Activated CD4-positive, alpha-beta T cell treated with anti-CD3 and anti-CD28 coated beads, Interleukin-10, Interleukin-2, amounts not matched to agents 100 ng/mL and 50 ng/mL, durations not matched to agents 16 hours and 8 hours (primary cell): ENCODE data around the gene DNAH7.
"Not testable (repeated sequence)": the region's sequence is repeated elsewhere in the genome, so short reads cannot be mapped to it uniquely, and the experiment has no call there.

Source experiments
- DNase-seq: peaks from one replicate; pipeline ENCODE4 v3.0.0-alpha.2; 2020

DNAH7 gene

DNA sequence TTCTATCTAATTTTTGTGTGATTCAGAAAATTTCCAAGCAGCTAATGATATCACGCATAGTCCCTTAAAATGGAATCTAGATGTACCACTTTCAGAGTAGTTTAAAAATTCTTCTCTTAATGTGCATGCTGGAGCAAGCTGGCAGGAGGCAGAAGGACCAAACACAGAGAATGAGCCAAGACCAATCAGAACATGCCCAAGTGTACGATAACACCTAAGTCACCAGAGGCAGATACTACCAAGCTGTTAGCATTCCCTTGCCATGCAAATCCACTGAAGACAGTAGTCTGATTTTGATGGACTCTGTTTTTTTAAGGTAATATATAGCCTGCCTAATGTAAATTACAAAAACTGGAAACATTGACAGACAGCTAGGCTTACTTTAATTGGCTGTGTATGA is 109.3 kb downstream of the DNAH7 start:
- no peak for DNase-seq

- no peak for DNase-seq
Observed at GRCh38 chr2:195956725-195957124, 111.9 kb downstream of the DNAH7 start.

GRCh38 chr2:195945056-195945455 is 123.6 kb downstream of the DNAH7 start:
- DNase-seq, result no peak

GRCh38 chr2:195937176-195937575 is 131.5 kb downstream of the DNAH7 start:
- no peak for DNase-seq

DNA sequence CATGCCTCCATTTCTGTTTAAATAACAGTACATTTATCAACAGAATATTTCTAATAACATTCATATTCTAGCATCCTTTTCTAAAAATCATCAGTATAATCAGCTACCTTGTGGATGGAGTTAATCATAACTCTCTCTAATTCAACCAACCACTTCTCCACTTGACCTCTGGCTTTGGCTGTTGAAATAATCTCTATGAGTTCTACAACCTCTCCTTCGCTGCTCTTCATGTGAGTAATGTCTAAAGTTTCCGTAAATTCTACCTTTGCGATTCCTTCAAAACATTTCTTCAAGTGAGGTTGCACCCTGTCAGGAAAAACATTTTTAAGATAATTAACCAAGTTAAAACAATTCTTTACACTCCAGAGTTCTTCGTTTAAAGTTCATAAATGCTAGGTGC is 134.2 kb downstream of the DNAH7 start:
- DNase-seq, result no peak

GRCh38 chr2:195929531-195929930 is 139.1 kb downstream of the DNAH7 start:
- DNase-seq, result no peak

DNA sequence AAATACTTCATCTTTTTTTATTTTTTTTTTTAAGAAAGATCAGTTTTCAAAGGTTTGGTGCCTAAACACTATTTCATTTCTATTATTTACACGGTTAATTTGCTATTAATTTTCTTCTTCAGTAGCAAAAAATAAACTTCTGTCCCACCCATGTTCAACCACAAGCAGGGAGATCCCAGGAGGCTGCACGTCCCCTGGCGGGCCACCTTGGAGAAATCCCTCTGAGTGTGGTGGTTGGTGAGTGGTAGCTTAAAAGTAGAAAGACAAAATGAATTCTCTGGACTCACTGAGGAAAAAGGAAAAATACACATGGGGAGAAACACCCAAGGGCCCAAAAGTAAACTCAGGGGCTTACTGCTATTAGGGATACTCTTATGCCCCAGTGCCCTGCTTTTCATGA is 143.5 kb downstream of the DNAH7 start:
- DNase-seq, result no peak

- DNase-seq, result no peak
Observed at GRCh38 chr2:195923889-195924288, 144.7 kb downstream of the DNAH7 start.

DNA sequence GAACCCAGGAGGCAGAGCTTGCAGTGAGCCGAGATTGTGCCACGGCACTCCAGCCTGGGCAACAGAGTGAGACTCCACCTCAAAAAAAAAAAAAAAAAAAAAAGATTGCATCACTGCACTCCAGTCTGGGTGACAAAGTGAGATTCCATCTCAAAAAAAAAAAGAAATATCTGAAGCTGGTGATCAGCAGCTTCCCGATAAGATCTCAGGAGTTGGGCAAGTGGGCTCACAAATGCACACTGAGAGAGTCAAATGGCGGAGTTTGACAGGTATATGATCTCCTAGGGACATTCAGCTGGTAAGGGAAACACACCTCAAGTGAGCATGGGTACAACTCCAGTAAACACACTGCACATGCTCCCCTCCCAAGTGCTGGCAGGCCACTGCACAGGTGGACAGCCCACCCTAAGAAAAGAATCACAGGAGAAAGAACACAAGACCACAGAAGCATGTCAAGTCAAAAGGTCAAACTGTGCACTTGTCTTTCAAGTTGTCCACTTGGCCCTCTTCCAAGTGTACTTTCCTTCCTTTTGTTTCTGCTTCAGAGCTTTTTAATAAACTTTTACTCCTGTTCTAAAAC is 151.5 kb downstream of the DNAH7 start:
- not testable (repeated sequence) for DNase-seq

DNA sequence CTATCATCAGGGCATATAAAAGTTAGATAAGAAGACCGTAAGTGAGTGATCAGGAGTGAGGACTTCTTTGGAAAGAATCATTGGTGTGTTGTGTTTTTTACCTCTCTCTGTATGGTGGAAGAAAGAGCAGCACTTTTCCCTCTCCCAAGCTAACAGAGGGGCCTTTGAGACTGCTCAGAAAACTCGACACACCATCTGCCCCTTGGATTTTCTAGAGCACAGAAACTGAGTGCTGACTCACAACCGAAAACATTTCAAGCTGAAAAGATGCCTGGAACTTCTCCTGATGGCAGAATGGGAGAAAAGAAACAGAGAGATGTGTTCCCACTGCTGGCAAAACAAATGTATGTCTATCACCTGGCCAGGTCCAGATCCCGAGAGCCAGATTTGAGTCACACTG is 156.6 kb downstream of the DNAH7 start:
- DNase-seq, result no peak

- no peak for DNase-seq
Observed at GRCh38 chr2:195910570-195910969, 158.1 kb downstream of the DNAH7 start.

GRCh38 chr2:195909926-195910325 is 158.7 kb downstream of the DNAH7 start:
- DNase-seq, result no peak

DNA sequence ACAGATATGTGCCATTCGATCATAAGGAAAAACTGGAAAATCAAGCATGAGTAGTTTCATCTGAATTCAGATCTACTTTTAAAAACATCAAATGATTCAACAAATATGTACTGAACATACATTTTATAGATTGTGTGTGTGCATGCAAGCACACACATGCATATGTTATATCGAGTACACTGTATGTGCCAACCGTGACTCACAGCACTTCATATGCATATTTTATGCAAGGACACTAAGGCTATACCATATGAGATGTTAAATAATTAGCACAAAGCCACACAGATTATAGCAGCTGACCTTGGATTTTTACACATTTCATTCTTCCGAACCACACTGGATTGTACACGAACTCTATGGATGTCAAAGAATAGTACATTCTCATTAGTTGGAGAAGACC is 161.2 kb downstream of the DNAH7 start:
- DNase-seq, result no peak

GRCh38 chr2:195903956-195904355 is 164.7 kb downstream of the DNAH7 start:
- DNase-seq, result no peak

GRCh38 chr2:195902857-195903256 is 165.8 kb downstream of the DNAH7 start:
- DNase-seq, result no peak

- DNase-seq, result no peak
Observed at GRCh38 chr2:195899226-195899625, 169.4 kb downstream of the DNAH7 start.

DNA sequence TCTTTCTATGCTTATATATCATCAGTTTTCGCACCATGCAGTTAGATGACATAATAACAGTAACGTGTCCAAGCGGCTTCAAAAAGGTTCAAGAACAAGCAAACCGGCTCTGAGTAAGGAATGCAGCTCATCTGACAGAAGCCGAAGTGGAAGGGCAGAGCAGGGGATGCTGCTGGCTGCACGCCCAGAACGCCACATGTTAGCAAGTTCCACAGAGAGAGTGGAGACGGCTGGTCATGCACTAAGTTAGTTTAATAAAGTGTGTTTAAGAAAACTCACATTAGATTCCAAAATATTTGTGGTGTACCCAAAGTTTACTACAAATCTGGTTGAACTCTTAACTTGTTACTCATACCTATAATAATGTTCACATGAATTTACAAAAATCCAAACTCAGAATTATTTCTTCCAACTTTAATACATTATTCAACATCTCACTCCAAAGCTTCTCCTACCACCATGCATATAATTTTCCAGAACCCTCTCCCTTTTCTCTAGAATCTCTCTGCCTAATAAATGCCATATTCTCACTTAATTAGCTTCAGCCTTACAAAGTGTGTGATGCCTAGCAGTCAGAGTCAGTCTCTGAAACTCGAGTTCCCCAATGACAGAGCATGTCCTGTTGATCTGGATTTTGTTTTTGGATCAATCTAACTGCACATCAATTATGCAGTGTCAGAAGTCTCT is 170.0 kb downstream of the DNAH7 start:
- no peak for DNase-seq

DNA sequence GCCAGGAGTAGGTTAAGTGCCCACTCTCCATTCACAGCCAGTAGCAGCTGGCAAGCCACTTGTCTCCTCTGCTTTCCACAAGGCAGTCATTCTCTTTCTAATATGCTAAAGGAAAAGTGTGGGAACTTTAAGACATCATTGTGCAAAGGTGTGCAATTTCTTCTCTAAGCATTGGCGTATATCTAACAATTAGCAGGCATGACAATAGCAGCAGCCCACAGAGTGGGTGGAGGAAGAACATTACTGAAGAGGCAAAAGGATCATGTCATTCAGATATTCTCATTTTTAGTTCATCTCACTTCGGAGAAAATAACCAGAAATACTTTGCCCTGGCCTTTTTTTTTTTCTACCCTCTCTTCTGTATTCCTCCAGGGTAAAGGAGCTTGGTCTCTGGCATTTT is 177.6 kb downstream of the DNAH7 start:
- no peak for DNase-seq

- no peak for DNase-seq
Observed at GRCh38 chr2:195879153-195879552, 189.5 kb downstream of the DNAH7 start.

DNA sequence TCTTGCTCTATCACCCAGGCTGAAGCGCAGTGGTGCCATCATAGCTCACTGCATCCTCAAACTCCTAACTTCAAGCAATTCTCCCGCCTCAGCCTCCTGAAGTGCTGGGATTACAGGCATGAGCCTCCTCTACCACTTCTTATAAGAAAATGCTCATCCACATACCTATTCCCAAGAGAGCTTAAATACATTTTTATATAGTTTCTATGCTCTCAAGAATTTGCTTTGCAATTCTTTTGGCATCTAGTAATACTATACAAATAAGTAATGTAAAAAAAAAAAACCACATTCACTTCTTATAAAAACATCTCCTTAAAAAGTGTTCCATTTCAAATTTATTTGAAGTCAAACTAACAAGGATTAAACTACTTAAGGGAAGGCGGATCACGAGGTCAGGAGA is 197.3 kb downstream of the DNAH7 start:
- no peak for DNase-seq

- DNase-seq, result no peak
Observed at GRCh38 chr2:195864316-195864715, 204.3 kb downstream of the DNAH7 start.

GRCh38 chr2:195863564-195863963 is 205.1 kb downstream of the DNAH7 start:
- DNase-seq, result no peak

DNA sequence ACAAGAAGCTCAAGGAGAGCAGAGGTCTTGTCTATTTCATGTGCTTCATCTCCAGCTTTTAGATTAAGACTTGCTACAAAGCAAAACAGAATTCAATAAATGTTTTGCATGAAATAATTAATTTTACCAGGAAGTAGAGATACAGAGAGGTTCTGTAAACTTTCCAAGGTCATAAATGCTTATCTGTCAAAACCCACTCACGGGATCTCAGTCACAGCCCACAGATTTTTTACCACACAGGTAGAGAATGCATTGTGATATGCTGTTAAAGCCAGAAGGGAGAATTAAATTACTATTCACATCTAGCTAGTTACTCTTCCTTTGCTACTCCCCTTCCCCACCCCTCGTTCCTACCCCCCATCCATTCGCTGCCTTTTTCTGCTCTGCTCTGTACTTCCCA is 205.5 kb downstream of the DNAH7 start:
- no peak for DNase-seq

DNA sequence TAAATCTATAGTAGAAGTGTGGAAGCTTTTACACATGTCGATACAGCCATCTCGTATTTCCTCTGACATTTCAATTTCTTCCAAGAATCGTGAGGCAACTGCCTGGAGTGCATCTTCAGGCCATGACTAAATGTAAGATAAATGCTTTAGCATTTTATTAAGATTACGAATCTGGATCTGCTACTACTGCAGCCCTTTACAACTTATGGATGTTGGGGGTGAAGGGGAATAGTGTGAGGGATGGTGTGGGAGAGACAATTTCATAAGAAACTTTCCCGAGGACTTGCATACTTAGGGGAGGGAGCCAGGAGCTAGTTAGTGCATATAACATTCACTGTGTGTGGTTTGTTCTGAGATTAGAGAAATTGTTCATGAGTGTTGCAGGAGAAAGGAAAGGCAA is 206.8 kb downstream of the DNAH7 start:
- no peak for DNase-seq

GRCh38 chr2:195859513-195859912 is 209.1 kb downstream of the DNAH7 start:
- DNase-seq, result no peak
